GM23338 (cell line): ENCODE measurements around the gene ORC3.

Experiments
- CREB1 ChIP-seq: fragments of 250-450 bp; sonication (Bioruptor Pico); IDR thresholded peaks from 2 replicates; pipeline ENCODE4 v1.5.0; 2020; ENCODE audit warnings: low read depth, mild to moderate bottlenecking, moderate library complexity
- CTCF ChIP-seq, 2 experiments: fragments of 200-600 bp in 1 of 2; sonication (generic) in 1 of 2; conservative IDR thresholded peaks; 2 replicates each; pipeline versions ENCODE4 v1.5.1 to v1.6.1; 2016 to 2017; ENCODE audit warnings: antibody characterized with exemption in 2 of 2, low read depth in 2 of 2, mild to moderate bottlenecking in 2 of 2, moderate library complexity in 1 of 2
- ETS1 ChIP-seq: IDR thresholded peaks from 2 replicates; pipeline ENCODE4 v1.6.1; 2016; ENCODE audit warnings: antibody characterized with exemption
- EZH2 ChIP-seq: fragments of 200-600 bp; sonication (generic); IDR thresholded peaks from one replicate; pipeline ENCODE4 v1.8.0; 2017; ENCODE audit warnings: antibody characterized with exemption, mild to moderate bottlenecking, low read depth; ENCODE audit not compliant: unreplicated experiment
- EZH2phosphoT487 ChIP-seq: fragments of 200-600 bp; sonication (generic); IDR thresholded peaks from one replicate; pipeline ENCODE4 v1.8.1; 2018; ENCODE audit warnings: antibody characterized with exemption; ENCODE audit not compliant: unreplicated experiment
- JUNB ChIP-seq: IDR thresholded peaks from one replicate; pipeline ENCODE4 v1.6.1; 2016; ENCODE audit warnings: antibody characterized with exemption; ENCODE audit not compliant: unreplicated experiment
- NANOG ChIP-seq: IDR thresholded peaks from 2 replicates; pipeline ENCODE4 v1.6.1; 2016; ENCODE audit warnings: antibody characterized with exemption, borderline replicate concordance
- POLR2AphosphoS5 ChIP-seq: IDR thresholded peaks from 2 replicates; pipeline ENCODE4 v1.6.1; 2016; ENCODE audit warnings: antibody characterized with exemption, low read depth
- REST ChIP-seq: IDR thresholded peaks from one replicate; pipeline ENCODE4 v1.6.1; 2018; ENCODE audit warnings: antibody characterized with exemption; ENCODE audit not compliant: unreplicated experiment
- STAT1 ChIP-seq: IDR thresholded peaks from one replicate; pipeline ENCODE4 v1.6.1; 2016; ENCODE audit warnings: antibody characterized with exemption; ENCODE audit not compliant: unreplicated experiment
- ZNF114 ChIP-seq: fragments of 250-450 bp; sonication (Bioruptor Pico); IDR thresholded peaks from 2 replicates; pipeline ENCODE4 v1.5.0; 2020; ENCODE audit warnings: mild to moderate bottlenecking, moderate library complexity
- ZNF331 ChIP-seq: fragments of 250-450 bp; sonication (Bioruptor Pico); IDR thresholded peaks from 2 replicates; pipeline ENCODE4 v1.5.0; 2020; ENCODE audit warnings: low read depth, mild to moderate bottlenecking, moderate library complexity
- ZNF462 ChIP-seq: fragments of 250-450 bp; sonication (Bioruptor Pico); IDR thresholded peaks from 2 replicates; pipeline ENCODE4 v1.5.0; 2020; ENCODE audit warnings: mild to moderate bottlenecking, moderate library complexity

- no peak for TF ChIP-seq POLR2AphosphoS5
- no peak for TF ChIP-seq JUNB
- TF ChIP-seq CTCF (conservative IDR thresholded peaks at IDR 0.05; ENCODE audit: low read depth in 2 of 2): no peak
- no peak for TF ChIP-seq EZH2
- TF ChIP-seq REST: no peak
- no peak for TF ChIP-seq ZNF331 (CRISPR knock-in tag)
- TF ChIP-seq EZH2phosphoT487: no peak
- TF ChIP-seq ETS1: no peak
- TF ChIP-seq CREB1: no peak
- no peak for TF ChIP-seq NANOG
- no peak for TF ChIP-seq ZNF114 (CRISPR knock-in tag)
- TF ChIP-seq STAT1: no peak
- TF ChIP-seq ZNF462 (CRISPR knock-in tag): no peak
Observed at GRCh38 chr6:87641065-87641692, 51.2 kb downstream of the ORC3 start.
